ENCODE results near the gene DLEC1. TPM values are rescaled to one million over a fixed set of nuclear protein-coding genes. Genes with fewer than 3 reads are reported as not detected.
A peak's percentile ranks its signal among the peaks of the same experiment; 100 is the strongest.

DLEC1 gene
- total and polyA plus RNA-seq, 9 of the 15 experiments (the other 6 are each of a cell fraction or from before 2014, with no cell fraction given) = 0.07 to 0.08 TPM; not detected in 7

DNA sequence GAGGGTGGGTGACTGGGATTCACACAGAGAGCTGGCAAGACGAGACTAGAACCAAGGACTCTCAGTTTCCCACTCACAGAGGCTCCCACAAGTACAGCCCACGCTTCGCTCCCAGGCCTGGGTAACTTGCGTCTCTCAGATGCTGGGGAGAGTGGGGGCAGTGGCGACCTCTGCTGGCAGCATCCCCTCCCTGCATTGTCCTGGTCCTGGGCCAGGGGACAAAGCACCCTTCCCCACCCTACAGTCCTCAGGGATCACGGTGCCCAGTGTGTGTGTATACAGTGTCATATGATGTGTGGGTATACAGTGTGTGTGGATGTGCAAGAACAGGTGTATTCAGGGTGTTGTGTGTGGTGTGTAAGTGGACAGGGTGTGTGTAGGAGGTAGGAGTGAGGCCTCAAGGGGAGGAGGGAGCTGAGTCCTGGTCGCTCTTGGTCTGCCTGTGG lies 35.6 kb upstream of the DLEC1 start:
- H3K9ac ChIP-seq (ENCODE audit: insufficient read depth in 1 of 2, low read depth in 2 of 2, low read length in 2 of 2) = no peak overlapping the region; a peak in 1 of 4 replicates
- WGBS (ENCODE audit: insufficient coverage, low coverage, missing lambda C conversion rate) = 12% methylated on average over 7 of the region's 7 CpGs
- no peak overlapping the region for H3K4me2 ChIP-seq (ENCODE audit: insufficient read depth, low read length)
- BruUV-seq (replicated peaks) = no TSS peak
- ATAC-seq (peak; percentile 77), DNase-seq (ENCODE audit: extremely low read depth in 1 of 4, low spot score in 3 of 4) (peak; percentile 74 to 84 (median 76)), FAIRE-seq (peak; percentile 90)
- H3K9me3 ChIP-seq (replicated peaks; ENCODE audit: control insufficient read depth, insufficient read depth, low read depth, low read length) = no peaks in the 10 kb centered on the region
- no peaks in the 10 kb centered on the region for H3K79me2 ChIP-seq (ENCODE audit: control insufficient read depth, insufficient read depth, low read length)
- CTCF ChIA-PET (ENCODE audit: low intra/inter-chr PET ratio) = interaction anchor here (0.6 to 5.0 kb wide), 4 partner anchors 28 to 474 kb away, joined by 3 to 62 read pairs (median 4); no protein-coding TSS in a partner anchor
- H2AFZ ChIP-seq (ENCODE audit: low read depth, low read length) = no peak overlapping the region
- no peak overlapping the region for H3K4me3 ChIP-seq
- intact Hi-C loops (cut with micrococcal nuclease) (loop anchor here (1.0 kb wide), 1 partner anchor 29 kb away; no protein-coding TSS in a partner anchor), in situ Hi-C loops (cut with MboI) (no loop called here)
- H3K9me1 ChIP-seq (ENCODE audit: control insufficient read depth, insufficient read depth, low read length) = peaks cover 4% of the 10 kb centered on the region
- H3K4me1 ChIP-seq (replicated peaks in 1 of 2; ENCODE audit: control insufficient read depth in 2 of 2, insufficient read depth in 2 of 2, low read length in 2 of 2) = peaks cover 14 to 50% of the 10 kb centered on the region in 2 experiments
- no peak overlapping the region; the same call in 2 of the 3 replicates for H3K27ac ChIP-seq (ENCODE audit: extremely low read depth, low read depth, low read length)
- POLR2A ChIA-PET = interaction anchor here (0.5 to 1.2 kb wide), 7 partner anchors 9 to 183 kb away, joined by 3 to 4 read pairs (median 3); no protein-coding TSS in a partner anchor
- no peaks in the 10 kb centered on the region for H3K27me3 ChIP-seq (ENCODE audit: control insufficient read depth in 2 of 2, insufficient read depth in 2 of 2, low read length in 2 of 2)
- peaks cover 14% of the 10 kb centered on the region for H4K20me1 ChIP-seq (replicated peaks; ENCODE audit: control insufficient read depth, insufficient read depth, low read length)
- peaks cover 70% of the 10 kb centered on the region for H3K36me3 ChIP-seq (ENCODE audit: control insufficient read depth, insufficient read depth, low read length)
- TF ChIP-seq CXXC5 (CRISPR knock-in tag; IDR thresholded peaks at IDR 0.05) (0 out of 2 replicates have a peak, but pooled peaks have one; percentile 36), SP1 (CRISPR knock-in tag; IDR thresholded peaks at IDR 0.05) (peak; percentile 54; the same call in 1 of the 2 replicates), STAT5B (CRISPR knock-in tag; IDR thresholded peaks at IDR 0.05) (no peak), OTX1 (CRISPR knock-in tag; IDR thresholded peaks at IDR 0.05) (peak; percentile 63; the same call in 1 of the 2 replicates), BHLHE40 (IDR thresholded peaks at IDR 0.05; ENCODE audit: low read length) (no peak), PBX2 (CRISPR knock-in tag; IDR thresholded peaks at IDR 0.05; ENCODE audit: low read depth) (no peak), PBX2 (tag; conservative IDR thresholded peaks at IDR 0.05; ENCODE audit: low read depth) (no peak), MLLT1 (IDR thresholded peaks at IDR 0.05) (0 out of 4 replicates have a peak, but pooled peaks of 1 of the 2 experiments have one; percentile 64)
- TF ChIP-seq, protein P1, sequence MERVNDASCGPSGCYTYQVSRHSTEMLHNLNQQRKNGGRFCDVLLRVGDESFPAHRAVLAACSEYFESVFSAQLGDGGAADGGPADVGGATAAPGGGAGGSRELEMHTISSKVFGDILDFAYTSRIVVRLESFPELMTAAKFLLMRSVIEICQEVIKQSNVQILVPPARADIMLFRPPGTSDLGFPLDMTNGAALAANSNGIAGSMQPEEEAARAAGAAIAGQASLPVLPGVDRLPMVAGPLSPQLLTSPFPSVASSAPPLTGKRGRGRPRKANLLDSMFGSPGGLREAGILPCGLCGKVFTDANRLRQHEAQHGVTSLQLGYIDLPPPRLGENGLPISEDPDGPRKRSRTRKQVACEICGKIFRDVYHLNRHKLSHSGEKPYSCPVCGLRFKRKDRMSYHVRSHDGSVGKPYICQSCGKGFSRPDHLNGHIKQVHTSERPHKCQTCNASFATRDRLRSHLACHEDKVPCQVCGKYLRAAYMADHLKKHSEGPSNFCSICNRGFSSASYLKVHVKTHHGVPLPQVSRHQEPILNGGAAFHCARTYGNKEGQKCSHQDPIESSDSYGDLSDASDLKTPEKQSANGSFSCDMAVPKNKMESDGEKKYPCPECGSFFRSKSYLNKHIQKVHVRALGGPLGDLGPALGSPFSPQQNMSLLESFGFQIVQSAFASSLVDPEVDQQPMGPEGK (CRISPR knock-in tag; IDR thresholded peaks at IDR 0.05; ENCODE audit: borderline replicate concordance) = no peak
- TF ChIP-seq, protein P2, sequence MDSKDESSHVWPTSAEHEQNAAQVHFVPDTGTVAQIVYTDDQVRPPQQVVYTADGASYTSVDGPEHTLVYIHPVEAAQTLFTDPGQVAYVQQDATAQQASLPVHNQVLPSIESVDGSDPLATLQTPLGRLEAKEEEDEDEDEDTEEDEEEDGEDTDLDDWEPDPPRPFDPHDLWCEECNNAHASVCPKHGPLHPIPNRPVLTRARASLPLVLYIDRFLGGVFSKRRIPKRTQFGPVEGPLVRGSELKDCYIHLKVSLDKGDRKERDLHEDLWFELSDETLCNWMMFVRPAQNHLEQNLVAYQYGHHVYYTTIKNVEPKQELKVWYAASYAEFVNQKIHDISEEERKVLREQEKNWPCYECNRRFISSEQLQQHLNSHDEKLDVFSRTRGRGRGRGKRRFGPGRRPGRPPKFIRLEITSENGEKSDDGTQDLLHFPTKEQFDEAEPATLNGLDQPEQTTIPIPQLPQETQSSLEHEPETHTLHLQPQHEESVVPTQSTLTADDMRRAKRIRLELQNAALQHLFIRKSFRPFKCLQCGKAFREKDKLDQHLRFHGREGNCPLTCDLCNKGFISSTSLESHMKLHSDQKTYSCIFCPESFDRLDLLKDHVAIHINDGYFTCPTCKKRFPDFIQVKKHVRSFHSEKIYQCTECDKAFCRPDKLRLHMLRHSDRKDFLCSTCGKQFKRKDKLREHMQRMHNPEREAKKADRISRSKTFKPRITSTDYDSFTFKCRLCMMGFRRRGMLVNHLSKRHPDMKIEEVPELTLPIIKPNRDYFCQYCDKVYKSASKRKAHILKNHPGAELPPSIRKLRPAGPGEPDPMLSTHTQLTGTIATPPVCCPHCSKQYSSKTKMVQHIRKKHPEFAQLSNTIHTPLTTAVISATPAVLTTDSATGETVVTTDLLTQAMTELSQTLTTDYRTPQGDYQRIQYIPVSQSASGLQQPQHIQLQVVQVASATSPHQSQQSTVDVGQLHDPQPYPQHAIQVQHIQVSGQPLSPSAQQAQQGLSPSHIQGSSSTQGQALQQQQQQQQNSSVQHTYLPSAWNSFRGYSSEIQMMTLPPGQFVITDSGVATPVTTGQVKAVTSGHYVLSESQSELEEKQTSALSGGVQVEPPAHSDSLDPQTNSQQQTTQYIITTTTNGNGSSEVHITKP (IDR thresholded peaks at IDR 0.05; ENCODE audit: partially characterized antibody) = no peak
